Ishikawa (cell line): ENCODE data around the gene UBAC2.

Source experiments
- CEBPB ChIP-seq: IDR thresholded peaks from 2 replicates; pipeline ENCODE4 v1.6.1; 2012
- CREB1 ChIP-seq: IDR thresholded peaks from 2 replicates; pipeline ENCODE4 v1.6.1; 2012; ENCODE audit warnings: low read depth
- EGR1 ChIP-seq: IDR thresholded peaks from 2 replicates; pipeline ENCODE4 v1.6.1; 2012
- EP300 ChIP-seq: IDR thresholded peaks from 2 replicates; pipeline ENCODE4 v1.6.1; 2012; ENCODE audit warnings: borderline replicate concordance
- FOXM1 ChIP-seq: IDR thresholded peaks from 2 replicates; pipeline ENCODE4 v1.6.1; 2012; ENCODE audit warnings: low read depth, borderline replicate concordance
- NFIC ChIP-seq: IDR thresholded peaks from 2 replicates; pipeline ENCODE4 v1.6.1; 2012
- RAD21 ChIP-seq: IDR thresholded peaks from 2 replicates; pipeline ENCODE4 v1.6.1; 2012; ENCODE audit warnings: low read depth
- REST ChIP-seq: IDR thresholded peaks from 2 replicates; pipeline ENCODE4 v1.6.1; 2012; ENCODE audit warnings: low read depth, mild to moderate bottlenecking
- TAF1 ChIP-seq: IDR thresholded peaks from 2 replicates; pipeline ENCODE4 v1.6.1; 2012; ENCODE audit warnings: low read depth, mild to moderate bottlenecking
- TCF12 ChIP-seq: IDR thresholded peaks from 2 replicates; pipeline ENCODE4 v1.6.1; 2012; ENCODE audit warnings: low read depth
- TEAD4 ChIP-seq: IDR thresholded peaks from 2 replicates; pipeline ENCODE4 v1.6.1; 2012
- YY1 ChIP-seq: IDR thresholded peaks from 2 replicates; pipeline ENCODE4 v1.6.1; 2012; ENCODE audit warnings: low read depth
- ZBTB7A ChIP-seq: IDR thresholded peaks from 2 replicates; pipeline ENCODE4 v1.6.1; 2012; ENCODE audit warnings: low read depth
- TF ChIP-seq, protein P1 (sequence below): IDR thresholded peaks from 2 replicates; pipeline ENCODE4 v1.6.1; 2012
- TF ChIP-seq, protein P2 (sequence below): IDR thresholded peaks from 2 replicates; pipeline ENCODE4 v1.6.1; 2012

Gene UBAC2

DNA sequence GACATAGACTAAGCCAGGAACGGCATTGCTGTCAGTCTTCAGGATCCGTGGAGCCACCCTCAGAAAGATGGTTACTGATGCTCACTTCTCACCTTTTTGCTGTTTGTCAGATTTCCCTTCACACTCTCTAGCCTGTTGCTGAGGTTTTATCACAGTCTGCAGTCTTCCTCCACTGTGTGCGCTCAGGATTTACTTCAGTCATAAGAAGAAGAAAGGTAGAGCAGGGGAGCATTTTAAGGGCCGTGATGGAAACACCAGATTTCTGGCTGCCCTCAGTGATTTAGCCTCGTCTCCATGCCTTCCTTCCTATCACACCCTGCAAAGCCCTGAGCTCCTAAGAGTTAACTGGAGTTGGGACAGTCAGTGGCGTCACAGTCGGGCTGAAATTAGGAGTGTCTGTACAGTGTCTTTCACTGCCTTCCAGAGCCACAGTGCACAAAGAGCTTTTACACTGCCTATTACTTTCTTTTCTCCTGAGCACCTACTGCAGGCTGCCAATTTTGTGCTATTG, 166.5 kb downstream of the UBAC2 start:
- TF ChIP-seq, protein P1, sequence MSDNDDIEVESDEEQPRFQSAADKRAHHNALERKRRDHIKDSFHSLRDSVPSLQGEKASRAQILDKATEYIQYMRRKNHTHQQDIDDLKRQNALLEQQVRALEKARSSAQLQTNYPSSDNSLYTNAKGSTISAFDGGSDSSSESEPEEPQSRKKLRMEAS: no peak
- TF ChIP-seq ZBTB7A: no peak
- TF ChIP-seq CREB1: no peak
- no peak for TF ChIP-seq REST
- no peak for TF ChIP-seq RAD21
- TF ChIP-seq TCF12: no peak
- no peak for TF ChIP-seq EP300
- TF ChIP-seq FOXM1: no peak
- TF ChIP-seq NFIC: no peak
- no peak for TF ChIP-seq CEBPB

GRCh38 chr13:99367663-99368448, 167.2 kb downstream of the UBAC2 start:
- TF ChIP-seq, protein P1: no peak
- no peak for TF ChIP-seq FOXM1
- no peak for TF ChIP-seq TEAD4
- no peak for TF ChIP-seq ZBTB7A
- TF ChIP-seq RAD21: no peak
- TF ChIP-seq, protein P2, sequence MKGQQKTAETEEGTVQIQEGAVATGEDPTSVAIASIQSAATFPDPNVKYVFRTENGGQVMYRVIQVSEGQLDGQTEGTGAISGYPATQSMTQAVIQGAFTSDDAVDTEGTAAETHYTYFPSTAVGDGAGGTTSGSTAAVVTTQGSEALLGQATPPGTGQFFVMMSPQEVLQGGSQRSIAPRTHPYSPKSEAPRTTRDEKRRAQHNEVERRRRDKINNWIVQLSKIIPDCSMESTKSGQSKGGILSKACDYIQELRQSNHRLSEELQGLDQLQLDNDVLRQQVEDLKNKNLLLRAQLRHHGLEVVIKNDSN: no peak
- no peak for TF ChIP-seq EGR1

GRCh38 chr13:99370481-99371275, 170.0 kb downstream of the UBAC2 start:
- TF ChIP-seq EGR1 (no peak), TAF1 (no peak), YY1 (no peak), NFIC (no peak), ZBTB7A (no peak), TCF12 (no peak), TEAD4 (no peak), EP300 (no peak), CEBPB (no peak)
- TF ChIP-seq, protein P1: no peak

- TF ChIP-seq RAD21 (no peak), FOXM1 (no peak), EP300 (no peak), ZBTB7A (no peak), CREB1 (no peak), CEBPB (no peak), TCF12 (no peak), EGR1 (no peak), TEAD4 (no peak)
- TF ChIP-seq, protein P2: no peak
- TF ChIP-seq, protein P1: no peak
Observed at GRCh38 chr13:99371956-99372355, 171.3 kb downstream of the UBAC2 start.

- TF ChIP-seq, protein P2: no peak
- TF ChIP-seq, protein P1: no peak
- TF ChIP-seq ZBTB7A (no peak), YY1 (no peak), TEAD4 (no peak), CREB1 (no peak), TAF1 (no peak), RAD21 (no peak), EP300 (no peak), EGR1 (no peak), FOXM1 (no peak), CEBPB (no peak), NFIC (no peak), REST (no peak), TCF12 (no peak)
Observed at GRCh38 chr13:99373436-99373835, 172.8 kb downstream of the UBAC2 start.
